KOPT-K1 (cell line): ENCODE measurements around the gene CTPS2.
"Not testable (repeated sequence)": the region's sequence is repeated elsewhere in the genome, so short reads cannot be mapped to it uniquely, and the experiment has no call there.

Experiments
- H3K27ac ChIP-seq: fragments of 200-600 bp; sonication (generic); 2 replicates; pipeline ENCODE4 v1.5.1; 2016; ENCODE audit warnings: antibody characterized with exemption, mild to moderate bottlenecking, low read depth, low read length; ENCODE audit not compliant: poor library complexity, severe bottlenecking
- H3K36me3 ChIP-seq: fragments of 200-600 bp; sonication (generic); 2 replicates; pipeline ENCODE4 v1.5.1; 2017; ENCODE audit warnings: antibody characterized with exemption, mild to moderate bottlenecking, low read length, moderate library complexity; ENCODE audit not compliant: insufficient read depth
- H3K9me3 ChIP-seq: fragments of 200-600 bp; sonication (generic); 2 replicates; pipeline ENCODE4 v1.5.1; 2017; ENCODE audit warnings: antibody characterized with exemption, low read length, mild to moderate bottlenecking; ENCODE audit not compliant: insufficient read depth, poor library complexity, severe bottlenecking

CTPS2 gene

DNA sequence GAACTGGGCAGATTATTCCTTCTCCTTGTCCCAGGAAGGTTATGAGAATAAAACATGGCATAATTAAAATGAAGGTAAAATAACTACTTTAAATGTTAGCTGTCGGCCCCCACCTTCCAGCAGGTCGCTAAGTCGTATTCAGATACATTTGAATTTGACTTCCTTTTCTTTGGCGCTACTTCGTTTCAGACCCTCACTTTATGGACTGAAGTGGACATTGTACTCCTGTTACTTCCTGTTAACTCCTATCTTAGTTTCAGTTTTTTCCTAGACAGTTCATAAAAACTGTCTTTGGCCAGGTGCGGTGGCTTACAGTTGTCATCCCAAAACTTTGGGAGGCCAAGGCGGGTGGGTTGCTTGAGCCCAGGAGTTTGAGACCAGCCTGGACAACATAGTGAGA is 12.6 kb upstream of the CTPS2 start:
- Histone ChIP-seq H3K27ac (no peak overlapping the region), H3K36me3 (no peaks in the 10 kb centered on the region), H3K9me3 (peaks cover 6% of the 10 kb centered on the region)

DNA sequence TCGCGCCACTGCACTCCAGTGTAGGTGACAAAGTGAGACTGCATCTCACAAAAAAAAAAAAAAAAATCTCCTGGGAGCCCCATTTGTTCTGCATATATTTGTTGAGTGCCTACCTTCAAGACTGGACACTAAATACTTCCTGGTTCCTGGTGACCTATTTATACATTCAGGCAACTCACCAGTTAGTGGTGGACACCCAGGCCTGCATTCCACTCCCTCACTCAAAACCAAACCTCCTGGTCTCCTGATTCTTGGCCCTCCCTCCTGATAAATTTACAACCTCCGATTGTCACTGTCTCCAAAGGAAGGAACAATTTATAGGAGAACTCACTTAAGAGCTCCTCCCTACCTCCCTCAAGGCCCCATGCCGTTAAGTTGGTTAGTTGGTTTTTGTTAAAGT is 10.0 kb upstream of the CTPS2 start:
- H3K36me3 ChIP-seq = no peaks in the 10 kb centered on the region
- H3K9me3 ChIP-seq = no peaks in the 10 kb centered on the region
- H3K27ac ChIP-seq = no peak overlapping the region

DNA sequence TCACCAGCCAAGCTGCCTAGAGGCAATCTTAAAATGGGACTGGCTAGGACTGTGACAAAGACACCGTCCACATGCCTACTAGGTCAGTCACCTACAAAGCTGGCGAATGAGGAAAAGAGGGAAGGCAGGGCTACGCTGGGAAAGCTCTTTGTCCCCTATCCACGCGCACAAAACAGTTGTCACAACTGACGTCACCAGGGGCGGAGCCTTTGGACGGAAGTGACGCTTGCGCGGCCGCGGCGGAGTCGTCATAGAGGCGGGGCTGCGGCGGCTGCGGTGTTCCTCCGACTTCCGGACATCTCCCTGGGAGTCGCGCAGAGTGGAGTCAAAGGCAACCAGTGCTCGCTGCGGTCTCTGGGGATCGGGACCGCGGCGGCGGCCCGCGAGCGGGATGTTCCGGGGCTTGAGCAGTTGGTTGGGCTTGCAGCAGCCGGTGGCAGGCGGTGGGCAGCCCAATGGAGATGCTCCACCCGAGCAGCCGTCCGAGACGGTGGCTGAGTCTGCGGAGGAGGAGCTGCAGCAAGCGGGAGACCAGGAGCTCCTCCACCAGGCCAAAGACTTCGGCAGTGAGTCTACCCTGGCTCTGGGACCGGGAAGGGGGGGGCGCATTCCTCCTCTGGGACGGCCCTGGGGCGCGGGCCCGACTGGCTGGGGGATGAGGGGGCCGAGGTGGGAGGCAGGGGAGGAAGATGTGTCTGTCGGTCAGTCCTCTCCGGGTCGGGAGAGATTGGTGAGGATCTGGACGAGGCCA is 7.0 kb upstream of the CTPS2 start, which contains the start of gene SYAP1:
Gene SYAP1, plus strand, starts transcription at position 279 of the 751 bp plus-strand sequence. Its CDS starts 113 bp downstream, at position 392.
- Histone ChIP-seq H3K9me3 (no peaks in the 10 kb centered on the region), H3K27ac (peak within 1 kb of the TSS; percentile 63), H3K36me3 (no peaks in the 10 kb centered on the region)

DNA sequence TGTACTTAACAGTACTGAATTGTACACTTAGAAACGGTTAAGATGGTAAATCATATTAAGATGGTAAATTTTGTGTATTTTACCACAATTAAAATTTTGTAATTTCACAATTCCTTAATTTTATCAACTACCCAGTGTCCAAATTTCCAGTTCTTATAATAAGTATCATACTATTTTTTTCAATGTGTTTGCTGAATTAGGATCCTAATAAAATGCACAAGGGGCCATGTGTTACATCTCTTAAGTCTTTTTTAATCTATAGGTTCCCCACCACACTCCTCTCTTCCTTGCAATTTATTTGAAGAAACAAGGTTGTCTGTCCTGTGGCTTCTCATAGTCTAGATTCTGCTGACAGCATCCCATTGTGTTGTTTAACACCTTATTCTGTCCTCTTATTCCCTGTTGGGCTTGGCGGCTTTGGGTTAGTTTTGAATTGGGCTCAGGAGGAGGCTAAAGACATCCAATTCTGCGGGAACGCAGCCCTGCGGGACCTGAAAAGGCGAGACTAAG is 6.4 kb upstream of the CTPS2 start:
- Histone ChIP-seq H3K27ac (peak overlapping the region; percentile 63), H3K9me3 (no peaks in the 10 kb centered on the region), H3K36me3 (no peaks in the 10 kb centered on the region)

GRCh38 chrX:16716451-16716850 is 4.0 kb upstream of the CTPS2 start:
- H3K36me3 ChIP-seq, H3K9me3 ChIP-seq, H3K27ac ChIP-seq: not testable (repeated sequence)

GRCh38 chrX:16715638-16716037 is 3.2 kb upstream of the CTPS2 start:
- H3K36me3 ChIP-seq, H3K27ac ChIP-seq: not testable (repeated sequence)

DNA sequence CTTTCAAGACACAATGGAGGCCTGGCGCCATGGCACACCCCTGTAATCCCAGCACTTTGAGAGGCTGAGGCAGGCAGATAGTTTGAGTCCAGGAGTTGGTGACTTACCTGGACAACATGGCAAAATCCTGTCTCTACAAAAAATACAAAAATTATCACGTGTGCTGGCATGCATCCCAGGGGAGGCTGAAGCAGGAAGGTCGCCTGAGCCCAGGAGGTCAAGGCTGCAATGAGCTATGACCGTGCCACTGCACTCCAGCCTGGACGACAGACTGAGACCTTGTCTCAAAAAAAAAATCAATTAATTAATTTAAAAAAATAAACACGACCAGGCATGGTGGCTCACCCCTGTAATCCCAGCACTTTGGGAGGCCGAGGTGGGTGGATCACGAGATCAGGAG is 2.0 kb upstream of the CTPS2 start:
- H3K27ac ChIP-seq = no peak overlapping the region
- no peaks in the 10 kb centered on the region for H3K9me3 ChIP-seq
- H3K36me3 ChIP-seq = no peaks in the 10 kb centered on the region

More at GRCh38 chrX:16715638-16716037, 3.2 kb upstream of the CTPS2 start:
- not testable (repeated sequence) for H3K9me3 ChIP-seq

- no peak overlapping the region for H3K27ac ChIP-seq
- no peaks in the 10 kb centered on the region for H3K9me3 ChIP-seq
- H3K36me3 ChIP-seq = no peaks in the 10 kb centered on the region
Measured at GRCh38 chrX:16711893-16712547, 449 bp downstream of the CTPS2 start.

GRCh38 chrX:16711219-16711811 is 1.2 kb downstream of the CTPS2 start:
- no peak overlapping the region for H3K27ac ChIP-seq
- H3K9me3 ChIP-seq = no peaks in the 10 kb centered on the region
- H3K36me3 ChIP-seq = no peaks in the 10 kb centered on the region

GRCh38 chrX:16708016-16708415 is 4.5 kb downstream of the CTPS2 start:
- H3K9me3 ChIP-seq = no peaks in the 10 kb centered on the region
- H3K27ac ChIP-seq = no peak overlapping the region
- no peaks in the 10 kb centered on the region for H3K36me3 ChIP-seq

GRCh38 chrX:16705370-16705769 is 7.1 kb downstream of the CTPS2 start:
- H3K9me3 ChIP-seq = no peaks in the 10 kb centered on the region

GRCh38 chrX:16702700-16703599 is 9.5 kb downstream of the CTPS2 start:
- H3K27ac ChIP-seq = no peak overlapping the region
- no peaks in the 10 kb centered on the region for H3K36me3 ChIP-seq
- H3K9me3 ChIP-seq = no peaks in the 10 kb centered on the region

More at GRCh38 chrX:16705370-16705769, 7.1 kb downstream of the CTPS2 start:
- no peaks in the 10 kb centered on the region for H3K36me3 ChIP-seq
- no peak overlapping the region for H3K27ac ChIP-seq

- Histone ChIP-seq H3K27ac (no peak overlapping the region), H3K9me3 (no peaks in the 10 kb centered on the region), H3K36me3 (no peaks in the 10 kb centered on the region)
Measured at GRCh38 chrX:16700734-16701133, 11.7 kb downstream of the CTPS2 start.

DNA sequence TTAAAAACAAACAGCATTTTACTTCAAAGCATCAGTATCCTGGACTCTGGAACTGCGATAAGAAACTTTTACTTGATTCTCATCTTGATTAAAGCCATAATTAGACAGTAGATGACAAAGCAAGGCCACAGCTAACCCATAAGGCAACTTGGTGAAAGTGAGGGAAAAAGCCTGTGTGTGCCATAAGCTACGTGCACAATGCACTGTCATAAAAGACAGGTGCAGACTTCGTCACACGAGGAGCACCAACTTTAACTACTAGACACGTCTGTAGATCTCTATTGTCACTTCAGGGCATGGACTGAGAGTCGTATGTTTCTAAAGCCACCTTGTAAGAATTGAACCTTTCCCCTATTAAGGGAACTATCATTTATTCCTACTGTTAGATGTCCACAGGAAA is 13.1 kb downstream of the CTPS2 start:
- Histone ChIP-seq H3K9me3 (no peaks in the 10 kb centered on the region), H3K36me3 (no peaks in the 10 kb centered on the region), H3K27ac (no peak overlapping the region)
